Lower leg skin (tissue), 4 donors: ENCODE results near the gene ESR2. TPM values are rescaled to one million over a fixed set of nuclear protein-coding genes. Genes with fewer than 3 reads are reported as not detected.

Experiments
- DNase-seq, 2 donors: peaks; one replicate each; pipeline ENCODE4 v3.0.0-alpha.2; 2019; ENCODE audit warnings: low spot score in 2 of 2
- H3K4me3 ChIP-seq: fragments of 200-600 bp; sonication (generic); 2 replicates; pipeline ENCODE4 v1.5.1; 2017; ENCODE audit warnings: mild to moderate bottlenecking, low read depth; ENCODE audit not compliant: poor library complexity, severe bottlenecking
- POLR2A ChIP-seq, 2 donors: fragments of 450-650 bp; IDR thresholded peaks; one replicate each; pipeline ENCODE4 v1.6.1; 2016 to 2017; ENCODE audit warnings: antibody characterized with exemption in 2 of 2, mild to moderate bottlenecking in 1 of 2, moderate library complexity in 1 of 2
- WGBS, 2 donors: methylation state at CpG; one replicate each; pipeline ENCODE4 v1.1.5; 2018; 5-methylcytosine and 5-hydroxymethylcytosine counted together
- intact Hi-C: fragments of 100-400 bp; cut with DNase I; formaldehyde crosslinking; loops from one replicate; pipeline ENCODE4 v1.15.0; 2023; ENCODE audit warnings: low total_unique reads
- total RNA-seq, 4 donors: library from RNA; depleted of rRNA; stranded (reverse); fragments of >200 nt; gene quantifications; one replicate each; pipeline ENCODE4 v1.1.0, GENCODE V29; 2016
- TF ChIP-seq, protein P1 (sequence below), 3 donors: fragments of 450-650 bp; IDR thresholded peaks; one replicate each; pipeline ENCODE4 v1.5.1; 2016; ENCODE audit warnings: antibody characterized with exemption in 3 of 3, mild to moderate bottlenecking in 3 of 3, moderate library complexity in 2 of 3

The ESR2 gene
- total RNA-seq, 4 donors from 2014 or later: 0.08 to 0.65 (median 0.22) TPM

DNA sequence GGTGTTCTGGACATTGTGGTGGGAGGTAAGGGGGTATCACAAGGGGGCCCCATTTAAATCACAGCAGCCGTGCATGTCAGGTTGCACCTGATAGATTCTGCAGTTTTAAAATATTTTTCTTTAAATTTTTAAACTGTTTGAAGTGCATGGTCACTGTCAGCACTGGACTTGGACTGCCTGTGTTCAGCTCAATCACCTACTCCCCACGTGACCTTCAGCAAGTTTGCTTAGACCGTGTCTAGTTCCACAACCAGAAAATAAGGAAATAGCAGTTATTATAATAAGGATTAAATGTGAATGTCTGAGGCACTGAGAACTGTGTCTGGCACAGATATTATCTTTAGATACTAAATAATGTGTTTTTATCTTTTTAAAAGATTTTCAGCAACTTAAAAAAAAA is 64.7 kb downstream of the ESR2 start:
- TF ChIP-seq, protein P1, sequence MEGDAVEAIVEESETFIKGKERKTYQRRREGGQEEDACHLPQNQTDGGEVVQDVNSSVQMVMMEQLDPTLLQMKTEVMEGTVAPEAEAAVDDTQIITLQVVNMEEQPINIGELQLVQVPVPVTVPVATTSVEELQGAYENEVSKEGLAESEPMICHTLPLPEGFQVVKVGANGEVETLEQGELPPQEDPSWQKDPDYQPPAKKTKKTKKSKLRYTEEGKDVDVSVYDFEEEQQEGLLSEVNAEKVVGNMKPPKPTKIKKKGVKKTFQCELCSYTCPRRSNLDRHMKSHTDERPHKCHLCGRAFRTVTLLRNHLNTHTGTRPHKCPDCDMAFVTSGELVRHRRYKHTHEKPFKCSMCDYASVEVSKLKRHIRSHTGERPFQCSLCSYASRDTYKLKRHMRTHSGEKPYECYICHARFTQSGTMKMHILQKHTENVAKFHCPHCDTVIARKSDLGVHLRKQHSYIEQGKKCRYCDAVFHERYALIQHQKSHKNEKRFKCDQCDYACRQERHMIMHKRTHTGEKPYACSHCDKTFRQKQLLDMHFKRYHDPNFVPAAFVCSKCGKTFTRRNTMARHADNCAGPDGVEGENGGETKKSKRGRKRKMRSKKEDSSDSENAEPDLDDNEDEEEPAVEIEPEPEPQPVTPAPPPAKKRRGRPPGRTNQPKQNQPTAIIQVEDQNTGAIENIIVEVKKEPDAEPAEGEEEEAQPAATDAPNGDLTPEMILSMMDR (IDR thresholded peaks at IDR 0.05): no peak
- no peak for TF ChIP-seq POLR2A (IDR thresholded peaks at IDR 0.05)
- intact Hi-C loops: no loop called here
- 92 to 95% methylated on average over 3 of the region's 3 CpGs for WGBS, 2 donors
- DNase-seq: no peak
- no peak overlapping the region for H3K4me3 ChIP-seq

DNA sequence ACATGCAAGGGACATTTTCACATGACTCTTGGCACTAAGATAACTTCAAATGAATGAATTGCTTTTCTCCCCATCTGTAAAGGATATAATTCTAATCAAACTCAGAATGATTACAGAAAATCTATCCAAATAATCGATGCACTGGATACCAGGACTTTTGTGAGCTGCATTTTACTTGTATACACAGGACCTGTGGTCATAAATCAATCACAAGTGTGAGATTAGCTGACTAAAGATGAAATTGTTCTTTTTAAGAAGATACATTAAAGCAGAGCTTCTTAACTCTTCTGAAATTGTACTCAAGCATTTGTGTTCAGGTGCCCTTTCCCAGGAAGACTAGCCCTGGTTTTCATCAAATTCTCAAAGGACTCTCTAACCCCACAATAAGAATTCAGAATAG is 66.3 kb downstream of the ESR2 start:
- no peak overlapping the region for H3K4me3 ChIP-seq
- WGBS, 2 donors: 36 to 44% methylated on average over 1 of the region's 1 CpG
- intact Hi-C loops: no loop called here
- no peak for DNase-seq
- no peak for TF ChIP-seq POLR2A (IDR thresholded peaks at IDR 0.05)
- TF ChIP-seq, protein P1 (IDR thresholded peaks at IDR 0.05): no peak

- no peak for DNase-seq
- intact Hi-C loops: no loop called here
- TF ChIP-seq, protein P1 (IDR thresholded peaks at IDR 0.05): no peak
- TF ChIP-seq POLR2A (IDR thresholded peaks at IDR 0.05): no peak
- 73 to 81% methylated on average over 7 to 8 of the region's 10 CpGs for WGBS, 2 donors
- no peak overlapping the region for H3K4me3 ChIP-seq
Observed at GRCh38 chr14:64225151-64225757, 68.9 kb downstream of the ESR2 start.

GRCh38 chr14:64221391-64222003 is 72.7 kb downstream of the ESR2 start:
- WGBS, 2 donors: 82 to 87% methylated on average over 13 to 14 of the region's 14 CpGs
- no peak for DNase-seq
- H3K4me3 ChIP-seq: no peak overlapping the region
- TF ChIP-seq, protein P1 (IDR thresholded peaks at IDR 0.05): no peak
- TF ChIP-seq POLR2A (IDR thresholded peaks at IDR 0.05): no peak
- intact Hi-C loops: no loop called here

- no peak overlapping the region for H3K4me3 ChIP-seq
- WGBS, 2 donors: 69 to 79% methylated on average over 14 of the region's 14 CpGs
- no peak for DNase-seq
- TF ChIP-seq, protein P1 (IDR thresholded peaks at IDR 0.05): no peak
- no peak for TF ChIP-seq POLR2A (IDR thresholded peaks at IDR 0.05)
- intact Hi-C loops: no loop called here
Observed at GRCh38 chr14:64220466-64220865, 73.7 kb downstream of the ESR2 start.
